ENCODE results near the gene MYRFL.

MYRFL gene

DNA sequence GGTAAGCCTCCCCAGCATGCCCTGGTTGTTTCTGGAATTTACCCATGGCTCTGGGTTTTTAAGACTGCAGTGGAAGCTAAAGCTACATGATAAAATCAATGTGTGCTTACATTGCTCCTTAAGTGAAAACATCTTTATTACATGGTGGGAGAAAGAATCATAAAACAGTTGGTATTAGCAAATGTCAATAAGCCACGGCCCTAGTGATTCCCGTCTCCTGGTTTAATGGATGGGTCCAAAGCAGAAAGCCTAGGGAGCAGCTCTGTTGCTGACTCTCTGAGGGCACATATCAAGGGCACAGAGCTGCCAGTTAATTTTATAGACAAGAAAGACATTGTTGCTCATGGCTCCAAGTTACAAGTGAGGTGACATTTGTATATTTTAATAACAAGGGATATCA is 127.9 kb downstream of the MYRFL start:
- no peaks in the 10 kb centered on the region for H3K27me3 ChIP-seq (ENCODE audit: insufficient read depth, low read length)
- no peaks in the 10 kb centered on the region for H3K36me3 ChIP-seq (ENCODE audit: insufficient read depth, low read length)
- H3K4me3 ChIP-seq (ENCODE audit: low read depth, low read length, poor library complexity, severe bottlenecking) = no peak overlapping the region
- no peak overlapping the region for H3K27ac ChIP-seq (ENCODE audit: low read depth, low read length, poor library complexity, severe bottlenecking)
- H3K79me2 ChIP-seq (ENCODE audit: insufficient read depth, low read length) = no peaks in the 10 kb centered on the region
- H3K9ac ChIP-seq (ENCODE audit: low read length) = no peak overlapping the region
- no peaks in the 10 kb centered on the region for H3K9me2 ChIP-seq (ENCODE audit: low read depth, low read length)
- no peaks in the 10 kb centered on the region for H3K9me3 ChIP-seq (ENCODE audit: low read length)
- no peaks in the 10 kb centered on the region for H3F3A ChIP-seq (ENCODE audit: insufficient read depth, low read length)
- H3K4me1 ChIP-seq (ENCODE audit: insufficient read depth, low read length, severe bottlenecking) = peaks cover 6% of the 10 kb centered on the region
- no peak overlapping the region for H2AFZ ChIP-seq (ENCODE audit: low read length)
- no peak overlapping the region for H3K4me2 ChIP-seq (ENCODE audit: low read length)
- H4K20me1 ChIP-seq (ENCODE audit: insufficient read depth, low read length) = no peaks in the 10 kb centered on the region
- TF ChIP-seq CTCF (IDR thresholded peaks at IDR 0.05; ENCODE audit: low read length) (no peak), EZH2 (IDR thresholded peaks at IDR 0.05; ENCODE audit: borderline replicate concordance, low read length) (no peak)

DNA sequence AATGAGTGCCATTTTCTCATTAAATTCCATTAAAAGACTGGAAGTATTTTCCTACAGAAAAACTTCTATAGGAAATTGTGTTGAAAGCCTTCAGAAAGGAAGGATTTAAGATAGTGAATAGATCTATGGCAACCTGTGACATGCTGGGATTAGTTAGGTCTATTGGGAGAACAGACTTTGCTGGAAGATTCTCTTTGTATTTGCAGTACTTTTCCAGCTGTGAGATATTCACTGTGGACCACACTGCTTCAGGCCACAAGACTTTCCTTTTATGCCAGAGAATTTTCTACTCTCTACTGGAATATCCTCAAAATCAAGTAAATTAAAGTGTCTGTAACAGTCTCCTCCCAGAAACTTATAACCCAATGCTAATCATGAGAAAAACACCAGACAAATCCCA is 136.2 kb downstream of the MYRFL start:
- H3K36me3 ChIP-seq (ENCODE audit: insufficient read depth, low read length) = no peaks in the 10 kb centered on the region
- no peak overlapping the region for H3K27ac ChIP-seq (ENCODE audit: low read depth, low read length, poor library complexity, severe bottlenecking)
- H3F3A ChIP-seq (ENCODE audit: insufficient read depth, low read length) = no peaks in the 10 kb centered on the region
- H3K4me3 ChIP-seq (ENCODE audit: low read depth, low read length, poor library complexity, severe bottlenecking) = no peak overlapping the region
- H3K27me3 ChIP-seq (ENCODE audit: insufficient read depth, low read length) = no peaks in the 10 kb centered on the region
- H3K9ac ChIP-seq (ENCODE audit: low read length) = no peak overlapping the region
- no peak overlapping the region for H3K4me2 ChIP-seq (ENCODE audit: low read length)
- no peaks in the 10 kb centered on the region for H3K9me3 ChIP-seq (ENCODE audit: low read length)
- TF ChIP-seq CTCF (IDR thresholded peaks at IDR 0.05; ENCODE audit: low read length) = no peak
- TF ChIP-seq EZH2 (IDR thresholded peaks at IDR 0.05; ENCODE audit: borderline replicate concordance, low read length) = no peak
- peaks cover 8% of the 10 kb centered on the region for H3K4me1 ChIP-seq (ENCODE audit: insufficient read depth, low read length, severe bottlenecking)
- H3K9me2 ChIP-seq (ENCODE audit: low read depth, low read length) = no peaks in the 10 kb centered on the region
- H2AFZ ChIP-seq (ENCODE audit: low read length) = no peak overlapping the region
- no peaks in the 10 kb centered on the region for H3K79me2 ChIP-seq (ENCODE audit: insufficient read depth, low read length)
- no peaks in the 10 kb centered on the region for H4K20me1 ChIP-seq (ENCODE audit: insufficient read depth, low read length)

DNA sequence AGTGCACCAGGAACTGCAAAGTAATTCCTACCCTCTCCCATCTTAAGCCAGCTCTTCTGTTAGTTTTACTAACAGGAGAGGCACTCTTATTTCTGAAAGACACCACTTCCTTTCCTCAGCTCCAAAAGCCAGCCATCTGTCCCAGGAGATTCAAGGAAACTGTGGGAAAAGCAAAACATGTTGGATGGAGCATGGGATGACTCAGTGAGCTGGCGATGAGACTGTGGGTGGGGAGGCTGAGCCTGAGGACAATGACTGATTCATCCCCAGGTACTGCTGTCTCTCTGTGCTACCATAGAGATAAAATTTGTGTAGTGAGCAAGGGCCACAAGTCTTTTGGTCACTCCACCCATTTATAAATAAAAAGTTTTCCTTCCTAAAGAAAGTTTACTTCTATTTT is 141.4 kb downstream of the MYRFL start:
- no peak overlapping the region for H3K9ac ChIP-seq (ENCODE audit: low read length)
- H3K4me2 ChIP-seq (ENCODE audit: low read length) = no peak overlapping the region
- H2AFZ ChIP-seq (ENCODE audit: low read length) = no peak overlapping the region
- no peaks in the 10 kb centered on the region for H4K20me1 ChIP-seq (ENCODE audit: insufficient read depth, low read length)
- H3K27me3 ChIP-seq (ENCODE audit: insufficient read depth, low read length) = no peaks in the 10 kb centered on the region
- no peaks in the 10 kb centered on the region for H3K79me2 ChIP-seq (ENCODE audit: insufficient read depth, low read length)
- no peak overlapping the region for H3K4me3 ChIP-seq (ENCODE audit: low read depth, low read length, poor library complexity, severe bottlenecking)
- no peaks in the 10 kb centered on the region for H3K9me3 ChIP-seq (ENCODE audit: low read length)
- no peak overlapping the region for H3K27ac ChIP-seq (ENCODE audit: low read depth, low read length, poor library complexity, severe bottlenecking)
- no peaks in the 10 kb centered on the region for H3F3A ChIP-seq (ENCODE audit: insufficient read depth, low read length)
- TF ChIP-seq EZH2 (IDR thresholded peaks at IDR 0.05; ENCODE audit: borderline replicate concordance, low read length) = no peak
- TF ChIP-seq CTCF (IDR thresholded peaks at IDR 0.05; ENCODE audit: low read length) = no peak
- no peaks in the 10 kb centered on the region for H3K36me3 ChIP-seq (ENCODE audit: insufficient read depth, low read length)
- H3K4me1 ChIP-seq (ENCODE audit: insufficient read depth, low read length, severe bottlenecking) = peaks cover 38% of the 10 kb centered on the region
- H3K9me2 ChIP-seq (ENCODE audit: low read depth, low read length) = no peaks in the 10 kb centered on the region

All from OCI-LY1 (cell line).